HEK293T (cell line): ENCODE measurements around the gene C5AR2.
A peak's percentile ranks its signal among the peaks of the same experiment; 100 is the strongest.
"Not testable (repeated sequence)": the region's sequence is repeated elsewhere in the genome, so short reads cannot be mapped to it uniquely, and the experiment has no call there.

Experiments used
- CTCF ChIA-PET: fragments of 350-600 bp; formaldehyde crosslinking; extraction: SDS; loops from one replicate; lab custom pipeline; 2021; ENCODE audit warnings: antibody characterized with exemption, inconsistent platforms; lab: Yijun Ruan, JAX
- POLR2A ChIA-PET: fragments of 350-600 bp; formaldehyde crosslinking; extraction: SDS; loops from one replicate; lab custom pipeline; 2020; ENCODE audit warnings: antibody characterized with exemption, inconsistent platforms; lab: Yijun Ruan, JAX
- DNase-seq: peaks from one replicate; pipeline ENCODE4 v3.0.0; 2012; ENCODE audit warnings: mixed read lengths; ENCODE audit errors: extremely low spot score
- ARNT ChIP-seq: fragments of 450-650 bp; IDR thresholded peaks from 2 replicates; pipeline ENCODE4 v1.6.1; 2017; ENCODE audit warnings: mild to moderate bottlenecking
- BHLHE40 ChIP-seq: fragments of 450-650 bp; IDR thresholded peaks from 2 replicates; pipeline ENCODE4 v1.6.1; 2016; ENCODE audit warnings: mild to moderate bottlenecking, moderate library complexity, borderline replicate concordance
- CTBP1 ChIP-seq: fragments of 450-650 bp; IDR thresholded peaks from 2 replicates; pipeline ENCODE4 v1.6.1; 2016; ENCODE audit warnings: borderline replicate concordance
- ELF4 ChIP-seq: fragments of 450-650 bp; IDR thresholded peaks from 2 replicates; pipeline ENCODE4 v1.6.1; 2017; ENCODE audit warnings: antibody characterized with exemption
- FOXA1 ChIP-seq: fragments of 450-650 bp; IDR thresholded peaks from 2 replicates; pipeline ENCODE4 v1.6.1; 2016; ENCODE audit warnings: mild to moderate bottlenecking
- FOXK2 ChIP-seq: fragments of 450-650 bp; IDR thresholded peaks from 2 replicates; pipeline ENCODE4 v1.6.1; 2016; ENCODE audit warnings: mild to moderate bottlenecking
- FOXM1 ChIP-seq: fragments of 450-650 bp; IDR thresholded peaks from 2 replicates; pipeline ENCODE4 v1.6.1; 2017; ENCODE audit warnings: mild to moderate bottlenecking, borderline replicate concordance
- HDGF ChIP-seq: fragments of 450-650 bp; IDR thresholded peaks from 2 replicates; pipeline ENCODE4 v1.6.1; 2017; ENCODE audit warnings: antibody characterized with exemption, borderline replicate concordance
- L3MBTL2 ChIP-seq: fragments of 450-650 bp; conservative IDR thresholded peaks from 2 replicates; pipeline ENCODE4 v1.6.1; 2016; ENCODE audit warnings: mild to moderate bottlenecking
- LEF1 ChIP-seq: fragments of 450-650 bp; IDR thresholded peaks from 2 replicates; pipeline ENCODE4 v1.6.1; 2017; ENCODE audit warnings: mild to moderate bottlenecking, borderline replicate concordance
- NFRKB ChIP-seq: fragments of 450-650 bp; IDR thresholded peaks from 2 replicates; pipeline ENCODE4 v1.6.1; 2016; ENCODE audit warnings: mild to moderate bottlenecking, moderate library complexity
- SP1 ChIP-seq: fragments of 450-650 bp; IDR thresholded peaks from 2 replicates; pipeline ENCODE4 v1.6.1; 2017
- SUZ12 ChIP-seq: fragments of 450-650 bp; IDR thresholded peaks from 2 replicates; pipeline ENCODE4 v1.6.1; 2016; ENCODE audit warnings: mild to moderate bottlenecking
- TARDBP ChIP-seq: fragments of 450-650 bp; IDR thresholded peaks from 2 replicates; pipeline ENCODE4 v1.6.1; 2016
- ZNF384 ChIP-seq: fragments of 450-650 bp; IDR thresholded peaks from 2 replicates; pipeline ENCODE4 v1.6.1; 2016
- TF ChIP-seq, protein P1 (sequence below): fragments of 450-650 bp; IDR thresholded peaks from 2 replicates; pipeline ENCODE4 v1.6.1; 2016

Gene C5AR2

GRCh38 chr19:47331931-47332547 is at the start of gene C5AR2:
TSS of gene C5AR2 (plus strand) at chr19:47332175. CDS start at chr19:47340800, 8,625 bp downstream.
- ChIA-PET POLR2A (no interaction called here), CTCF (no interaction called here)
- no peak for DNase-seq

DNA sequence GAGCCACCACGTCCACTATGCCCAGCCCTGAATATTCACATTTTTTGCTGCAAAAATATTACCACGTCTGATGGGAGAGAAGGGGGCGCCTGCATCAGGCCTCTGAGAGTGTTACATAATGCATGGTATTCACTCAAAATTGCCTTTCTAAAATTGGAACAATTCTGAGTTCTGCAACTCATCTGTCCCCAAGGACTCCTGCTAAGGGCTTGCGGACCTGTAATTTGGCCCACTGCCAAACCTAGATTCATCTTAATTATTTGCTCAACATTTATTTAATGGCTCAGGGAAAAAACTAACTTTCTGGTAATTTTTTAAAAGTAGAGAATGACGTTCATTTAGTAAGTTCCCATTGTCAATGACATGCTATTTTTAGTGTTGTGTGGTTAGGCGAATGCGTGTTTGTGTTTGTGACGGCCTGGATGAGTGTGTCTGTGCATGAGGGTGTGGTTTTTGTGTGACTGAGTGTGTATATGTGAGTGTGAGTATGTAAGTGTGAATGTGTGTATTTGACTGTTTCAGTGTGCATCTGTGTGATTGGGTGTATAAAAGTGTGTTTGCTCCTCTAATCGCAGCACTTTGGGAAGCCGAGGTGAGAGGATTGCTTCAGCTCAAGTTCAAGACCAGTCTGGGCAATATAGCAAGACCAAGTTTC is 48.4 kb upstream of the C5AR2 start:
- no peak for DNase-seq
- no peak for TF ChIP-seq LEF1
- TF ChIP-seq ELF4, result no peak
- TF ChIP-seq NFRKB, result no peak
- ChIA-PET CTCF (no interaction called here), POLR2A (no interaction called here)

More at GRCh38 chr19:47331931-47332547, at the start of gene C5AR2:
- no peak for TF ChIP-seq FOXA1
- TF ChIP-seq L3MBTL2, result no peak
- no peak for TF ChIP-seq FOXM1
- TF ChIP-seq, protein P1, sequence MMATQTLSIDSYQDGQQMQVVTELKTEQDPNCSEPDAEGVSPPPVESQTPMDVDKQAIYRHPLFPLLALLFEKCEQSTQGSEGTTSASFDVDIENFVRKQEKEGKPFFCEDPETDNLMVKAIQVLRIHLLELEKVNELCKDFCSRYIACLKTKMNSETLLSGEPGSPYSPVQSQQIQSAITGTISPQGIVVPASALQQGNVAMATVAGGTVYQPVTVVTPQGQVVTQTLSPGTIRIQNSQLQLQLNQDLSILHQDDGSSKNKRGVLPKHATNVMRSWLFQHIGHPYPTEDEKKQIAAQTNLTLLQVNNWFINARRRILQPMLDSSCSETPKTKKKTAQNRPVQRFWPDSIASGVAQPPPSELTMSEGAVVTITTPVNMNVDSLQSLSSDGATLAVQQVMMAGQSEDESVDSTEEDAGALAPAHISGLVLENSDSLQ, result no peak
- TF ChIP-seq HDGF, result no peak
- no peak for TF ChIP-seq SUZ12
- no peak for TF ChIP-seq BHLHE40
- TF ChIP-seq ARNT, result no peak
- TF ChIP-seq SP1, result no peak
- TF ChIP-seq ELF4, result no peak
- no peak for TF ChIP-seq FOXK2
- no peak for TF ChIP-seq CTBP1
- no peak for TF ChIP-seq ZNF384
- TF ChIP-seq NFRKB, result no peak
- no peak for TF ChIP-seq LEF1
- no peak for TF ChIP-seq TARDBP

- POLR2A ChIA-PET, result no interaction called here
- TF ChIP-seq, protein P1, result peak; percentile 97
- no peak for TF ChIP-seq BHLHE40
- no peak for TF ChIP-seq NFRKB
- no peak for TF ChIP-seq ZNF384
- no peak for TF ChIP-seq LEF1
- TF ChIP-seq ELF4, result no peak
- DNase-seq, result peak; percentile 45
- CTCF ChIA-PET, result interaction anchor here (0.6 to 1.5 kb wide), 6 partner anchors 9 to 1660 kb away, joined by 3 to 7 read pairs (median 4); no protein-coding TSS in a partner anchor
Observed at GRCh38 chr19:47284324-47284899, 47.6 kb upstream of the C5AR2 start.

DNA sequence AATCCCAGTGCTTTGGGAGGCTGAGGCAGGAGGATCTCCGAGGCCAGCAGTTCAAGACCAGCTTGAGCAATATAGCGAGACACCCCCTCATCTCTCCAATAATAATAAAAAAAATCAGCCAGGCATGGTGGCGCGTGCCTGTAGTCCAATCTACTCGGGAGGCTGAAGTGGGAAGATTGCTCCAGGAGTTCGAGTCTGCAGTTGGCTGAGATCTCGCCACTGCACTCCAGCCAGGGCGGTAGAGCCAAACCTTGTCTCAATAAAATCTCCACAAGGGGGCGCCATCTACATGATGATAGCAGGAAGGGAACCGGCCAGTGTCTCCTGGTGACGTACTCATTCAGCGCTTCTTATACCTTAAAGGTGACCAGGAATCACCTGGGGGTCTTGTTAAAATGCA is 35.9 kb upstream of the C5AR2 start:
- ChIA-PET POLR2A (no interaction called here), CTCF (interaction anchor here (1.3 kb wide), 1 partner anchor 53 kb away, joined by 3 read pairs; the partner anchor contains the start of gene DHX34)
- DNase-seq, result peak; percentile 76
- TF ChIP-seq HDGF (no peak), L3MBTL2 (no peak), NFRKB (no peak), FOXM1 (no peak), ELF4 (no peak), LEF1 (no peak), CTBP1 (no peak), TARDBP (no peak)

DNA sequence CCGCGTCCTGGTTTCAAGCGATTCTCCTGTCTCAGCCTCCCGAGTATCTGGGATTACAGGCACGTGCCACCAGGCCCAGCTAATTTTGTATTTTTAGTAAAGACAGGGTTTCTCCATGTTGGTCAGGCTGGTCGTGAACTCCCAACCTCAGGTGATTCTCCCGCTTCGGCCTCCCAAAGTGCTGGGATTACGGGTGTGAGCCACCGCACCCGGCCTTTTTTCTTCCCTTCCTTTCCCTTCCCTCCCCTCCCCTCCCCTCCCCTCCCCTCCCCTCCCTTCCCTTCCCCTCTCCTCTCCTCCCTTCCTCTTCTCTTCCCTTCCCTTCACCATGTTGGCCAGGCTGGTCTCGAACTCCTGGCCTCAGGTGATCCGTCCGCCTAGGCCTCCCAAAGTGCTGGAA is 31.1 kb upstream of the C5AR2 start:
- DNase-seq, CTCF ChIA-PET, POLR2A ChIA-PET: not testable (repeated sequence)

DNA sequence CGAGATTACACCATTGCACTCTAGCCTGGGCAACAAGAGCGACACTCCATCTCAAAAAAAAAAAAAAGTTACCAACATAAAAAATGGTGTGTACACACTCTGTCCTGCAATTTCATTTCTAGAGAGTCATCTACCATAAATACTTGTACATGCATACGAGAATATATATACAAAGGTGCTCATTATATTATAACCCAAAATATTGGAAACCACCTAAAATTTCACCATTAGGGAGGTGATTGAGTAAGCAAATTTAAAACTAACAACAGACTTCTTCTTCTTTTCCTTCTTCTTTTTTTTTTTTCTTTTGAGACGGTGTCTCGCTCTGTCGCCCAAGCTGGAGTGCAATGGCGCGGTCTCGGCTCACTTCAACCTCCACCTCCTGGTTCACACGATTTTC is 29.7 kb upstream of the C5AR2 start:
- ChIA-PET CTCF (no interaction called here), POLR2A (no interaction called here)
- TF ChIP-seq BHLHE40, result no peak
- no peak for TF ChIP-seq SP1
- no peak for TF ChIP-seq TARDBP
- TF ChIP-seq LEF1, result no peak
- no peak for TF ChIP-seq NFRKB
- no peak for TF ChIP-seq ZNF384
- no peak for TF ChIP-seq FOXA1
- TF ChIP-seq SUZ12, result no peak
- no peak for TF ChIP-seq HDGF
- DNase-seq, result no peak

DNA sequence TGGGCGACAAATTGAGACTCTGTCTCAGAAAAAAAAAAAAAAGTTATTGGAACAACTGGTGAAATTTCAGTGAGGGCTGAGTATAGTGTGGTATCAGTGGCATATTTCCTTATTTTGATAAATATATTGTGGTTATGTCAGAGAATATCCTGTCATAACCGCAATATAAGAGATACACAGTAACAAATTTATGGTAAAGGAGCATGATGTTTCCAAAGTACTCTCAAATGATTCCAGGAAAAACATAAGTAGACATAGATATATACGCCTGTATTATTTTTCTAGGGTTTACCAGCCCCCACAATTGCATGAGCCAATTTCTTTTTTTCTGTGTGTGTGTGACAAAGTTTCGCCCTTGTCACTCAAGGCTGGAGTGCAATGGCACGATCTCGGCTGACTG is 28.0 kb upstream of the C5AR2 start:
- DNase-seq, result no peak
- TF ChIP-seq CTBP1 (no peak), FOXK2 (no peak), L3MBTL2 (no peak), SP1 (no peak), HDGF (no peak), ZNF384 (no peak)
- ChIA-PET CTCF (no interaction called here), POLR2A (no interaction called here)
